HG03103 (cell line): ENCODE data around the gene PBLD.
"Not testable (repeated sequence)": the region's sequence is repeated elsewhere in the genome, so short reads cannot be mapped to it uniquely, and the experiment has no call there.

ENCODE experiments used
- ATAC-seq: cut with Tn5 transposase; IDR thresholded peaks from one replicate; pipeline ENCODE4 v1.9.1; 2021; ENCODE audit warnings: low read depth; ENCODE audit not compliant: unreplicated experiment

The PBLD gene

DNA sequence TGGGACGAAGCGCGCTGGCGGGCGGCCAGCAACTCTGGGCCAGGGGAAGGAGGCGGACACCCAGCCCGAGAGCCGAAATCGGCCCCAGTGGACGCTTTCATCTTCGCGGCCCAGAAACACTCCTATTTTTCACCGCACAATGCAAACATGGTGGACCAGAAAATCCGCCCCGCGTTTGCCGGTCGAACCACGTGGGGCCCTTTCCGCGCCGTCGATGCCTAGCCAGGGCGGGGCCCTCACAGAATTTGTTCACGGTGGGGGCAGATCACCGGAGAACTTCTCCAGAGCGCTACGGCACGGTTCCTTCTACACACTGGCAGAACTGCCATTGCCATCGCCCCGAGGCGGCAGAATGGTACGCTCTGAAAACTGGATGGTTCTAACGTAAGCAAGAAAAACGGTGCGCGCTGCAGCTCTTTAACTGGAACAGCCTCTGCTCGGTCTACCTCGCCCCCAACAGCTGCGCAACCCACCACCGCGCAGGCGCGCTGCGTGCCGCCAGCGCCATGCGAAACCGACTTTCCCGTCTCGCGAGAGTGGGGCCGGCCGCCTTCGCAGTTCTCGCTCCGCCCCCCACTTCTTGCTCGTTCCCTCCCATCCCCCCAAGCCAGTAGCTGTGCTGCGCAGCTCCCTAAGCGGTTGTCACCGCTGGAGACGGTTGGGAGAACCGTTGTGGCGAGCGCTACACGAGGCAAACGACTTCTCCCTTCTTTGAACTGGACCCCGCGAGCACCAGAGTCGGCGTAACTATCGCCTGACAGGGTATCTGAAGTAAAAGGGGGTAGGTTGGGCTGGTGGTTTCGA lies 1.1 kb downstream of the PBLD start, which contains the start of gene HNRNPH3:
TSS of gene HNRNPH3 (plus strand) at position 610 of the 804 bp plus-strand sequence. CDS start 5,158 bp downstream, outside the sequence.
- peak; percentile 74 for ATAC-seq

DNA sequence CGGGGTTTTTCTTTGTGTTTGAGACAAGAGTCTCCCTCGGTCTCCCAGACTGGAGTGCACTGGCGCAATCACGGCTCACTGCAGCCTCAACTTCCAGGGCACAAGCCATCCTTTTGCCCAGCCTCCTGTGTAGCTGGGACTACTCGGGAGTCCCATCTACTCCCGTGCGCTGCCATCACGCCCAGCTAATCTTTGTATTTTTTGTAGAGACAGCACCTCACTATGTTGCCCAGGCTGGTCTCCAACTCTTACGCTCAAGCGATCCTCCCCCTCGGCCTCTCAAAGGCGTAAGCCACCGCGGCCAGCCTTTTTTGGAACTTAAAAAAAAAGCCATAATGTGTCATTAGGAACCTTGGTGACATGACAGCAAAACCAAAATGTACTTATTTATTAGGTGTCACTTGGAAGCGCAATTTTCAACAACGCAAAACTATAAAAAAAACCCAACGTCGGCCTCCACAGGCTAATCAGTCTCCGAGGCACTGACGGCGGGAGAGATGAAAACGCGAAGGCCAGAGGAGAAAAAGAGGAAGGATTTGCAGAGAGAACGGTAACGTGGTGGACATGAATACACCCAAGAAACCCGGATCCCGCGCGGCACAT lies 1.8 kb downstream of the PBLD start:
- ATAC-seq: no peak

DNA sequence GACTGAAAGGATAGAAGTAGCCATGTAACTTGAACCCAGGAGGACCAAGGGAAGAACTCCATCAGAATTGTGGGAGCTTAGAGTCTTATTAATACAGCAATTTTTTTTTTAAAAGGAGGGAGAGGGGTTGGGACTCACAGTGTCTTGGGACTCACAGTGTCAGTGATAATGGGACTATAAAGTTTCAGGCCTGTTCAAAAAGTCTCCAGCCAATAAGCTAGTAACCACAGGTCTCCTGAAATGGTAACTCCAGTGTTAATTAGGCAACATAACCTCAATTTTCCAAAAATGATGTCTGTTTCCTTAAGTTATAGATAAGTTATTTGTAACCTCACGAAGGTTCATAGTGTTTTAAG lies 3.2 kb downstream of the PBLD start:
- no peak for ATAC-seq

GRCh38 chr10:68327889-68328786 lies 4.6 kb downstream of the PBLD start:
- no peak for ATAC-seq

DNA sequence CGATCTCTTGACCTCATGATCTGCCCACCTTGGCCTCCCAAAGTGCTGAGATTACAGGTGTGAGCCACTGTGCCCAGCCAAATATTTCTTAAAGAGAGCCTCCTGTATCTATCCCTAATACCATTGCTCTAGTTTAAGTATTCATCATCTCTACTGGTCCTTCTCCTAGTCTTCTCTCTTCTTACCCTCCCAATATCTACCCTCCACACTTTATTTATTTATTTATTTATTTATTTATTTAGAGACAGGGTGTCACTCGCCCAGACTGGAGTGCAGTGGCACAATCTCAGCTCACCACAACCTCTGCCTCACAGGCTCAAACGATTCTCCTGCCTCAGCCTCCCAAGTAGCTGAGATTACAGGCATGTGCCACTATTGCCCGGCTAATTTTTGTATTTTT lies 8.3 kb downstream of the PBLD start:
- not testable (repeated sequence) for ATAC-seq

DNA sequence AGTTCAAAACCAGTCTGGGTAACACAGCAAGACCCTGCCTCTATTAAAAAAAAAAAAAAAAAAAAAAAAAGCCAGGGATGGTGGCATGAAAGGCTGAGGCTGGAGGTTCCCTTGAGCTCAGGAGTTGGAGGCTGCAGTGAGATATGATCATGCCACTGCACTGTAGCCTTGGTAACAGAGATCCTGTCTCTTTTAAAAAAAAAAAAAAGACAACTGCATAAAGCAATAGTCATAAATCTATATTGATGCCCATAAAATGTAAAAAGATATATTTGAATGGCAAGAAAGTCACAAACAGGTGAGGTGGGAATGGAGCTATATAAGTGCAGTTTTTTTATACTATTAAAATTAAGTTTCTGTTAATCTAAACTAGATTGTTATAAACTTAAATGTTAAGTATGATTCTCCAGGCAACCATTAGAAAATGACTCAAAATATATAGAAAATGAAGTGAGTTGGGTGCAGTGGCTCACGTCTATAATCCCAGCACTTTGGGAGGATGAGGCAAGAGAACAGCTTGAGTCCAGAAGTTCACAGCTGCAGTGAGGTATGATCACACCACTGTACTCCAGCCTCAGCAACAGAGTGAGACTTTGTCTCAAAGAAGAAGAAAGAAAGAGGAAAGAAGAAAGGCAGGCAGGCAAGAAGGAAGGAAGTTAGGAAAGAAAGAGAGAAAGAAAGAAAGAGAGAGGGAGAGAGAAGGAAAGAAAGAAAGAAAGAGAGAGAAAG lies 14.2 kb downstream of the PBLD start:
- no peak for ATAC-seq

DNA sequence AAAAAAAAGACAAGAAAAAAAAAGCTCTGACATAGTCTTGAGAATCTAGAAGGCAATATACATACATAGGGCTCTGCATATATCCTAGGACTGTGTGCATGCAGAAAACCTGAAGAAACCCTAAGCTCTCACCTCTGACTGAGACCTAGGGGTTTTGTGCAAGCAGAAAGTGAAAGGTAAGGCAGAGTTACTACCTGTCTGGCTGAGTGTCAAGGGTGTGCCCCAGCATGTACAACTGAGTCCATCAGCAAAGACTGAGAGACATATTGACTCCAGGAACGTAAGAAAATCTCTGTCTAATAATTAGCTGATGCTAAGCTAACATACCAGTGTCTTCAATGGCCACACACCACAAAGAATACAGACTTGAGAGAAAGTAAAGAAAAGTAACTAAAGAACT lies 17.1 kb downstream of the PBLD start:
- ATAC-seq: no peak

DNA sequence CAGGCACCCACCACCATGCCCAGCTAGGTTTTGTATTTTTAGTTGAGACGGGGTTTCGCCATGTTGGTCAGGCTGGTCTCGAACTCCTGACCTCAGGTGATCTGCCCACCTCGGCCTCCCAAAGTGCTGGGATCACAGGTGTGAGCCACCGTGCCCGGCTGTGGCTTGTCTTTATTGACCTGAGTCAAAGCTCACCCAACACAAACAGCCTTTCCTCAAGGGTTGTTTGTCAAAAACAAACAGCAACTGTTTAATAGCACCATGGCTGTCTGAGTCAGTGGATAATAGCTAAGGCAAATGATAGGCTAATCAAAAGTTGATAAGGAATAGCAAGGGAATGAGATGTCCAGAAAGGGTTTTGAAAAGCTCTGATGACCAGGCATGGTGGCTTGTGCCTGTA lies 17.8 kb downstream of the PBLD start:
- ATAC-seq: not testable (repeated sequence)

DNA sequence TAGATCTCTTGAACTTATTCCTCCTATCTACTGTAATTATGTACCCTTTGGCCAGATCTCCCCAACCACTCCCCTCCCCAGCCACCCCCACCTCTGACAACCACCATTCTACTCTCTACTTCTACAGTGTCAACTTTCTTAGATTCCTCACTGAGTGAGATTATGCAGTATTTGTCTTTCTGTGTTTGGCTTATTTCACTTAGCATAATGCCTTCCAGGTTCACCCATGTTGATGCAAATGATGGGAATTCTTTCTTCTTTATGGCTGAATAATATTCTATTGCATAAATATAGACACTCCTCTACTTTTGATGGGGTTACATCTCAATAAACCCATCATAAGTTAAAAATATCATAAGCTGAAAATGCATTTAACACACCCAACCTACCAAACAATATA lies 22.2 kb downstream of the PBLD start:
- ATAC-seq: no peak

GRCh38 chr10:68305854-68306253 lies 26.9 kb downstream of the PBLD start:
- no peak for ATAC-seq

DNA sequence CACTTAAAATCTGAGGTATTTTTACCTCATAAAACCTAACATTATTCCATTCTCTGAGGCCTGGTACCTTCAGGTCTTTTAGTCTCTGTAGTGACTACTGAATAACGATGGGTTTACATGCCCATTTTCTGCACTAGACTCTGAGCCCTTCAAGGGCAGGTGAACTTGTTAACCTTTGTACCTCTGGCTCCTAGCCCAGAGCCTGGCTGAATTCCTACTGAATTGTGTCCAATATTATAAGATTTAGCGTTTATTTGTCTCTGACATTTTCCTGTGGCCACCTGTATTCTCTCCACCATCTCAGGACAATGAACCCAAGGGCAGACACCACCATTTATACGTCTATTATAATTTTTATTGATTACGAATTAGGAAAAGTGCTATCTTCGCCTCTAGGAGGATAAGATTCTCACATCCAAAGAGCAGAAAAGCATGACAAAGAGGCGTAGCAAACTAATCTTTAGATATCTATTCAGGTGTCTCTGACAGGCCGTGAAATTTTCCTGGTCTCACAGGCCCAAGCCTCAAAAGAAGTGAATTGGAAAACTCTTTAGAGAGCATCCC lies 28.8 kb downstream of the PBLD start:
- ATAC-seq: no peak

- no peak for ATAC-seq
These were observed 29.9 kb downstream of the PBLD start for GRCh38 chr10:68302871-68303270.

DNA sequence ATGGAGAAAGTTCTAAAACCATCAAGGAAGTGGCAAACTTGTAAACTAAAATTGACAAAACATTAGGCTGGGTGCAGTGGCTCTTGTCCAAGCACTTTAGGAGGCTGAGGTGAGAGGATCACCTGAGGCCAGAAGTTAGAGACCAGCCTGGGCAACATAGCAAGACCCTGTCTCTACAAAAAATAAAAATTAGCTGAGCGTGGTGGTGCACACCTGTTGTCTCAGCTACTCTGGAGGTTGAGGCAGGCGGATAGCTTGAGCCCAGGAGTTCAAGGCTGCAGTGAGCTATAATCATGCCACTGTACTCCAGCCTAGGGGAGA lies 30.3 kb downstream of the PBLD start:
- no peak for ATAC-seq

DNA sequence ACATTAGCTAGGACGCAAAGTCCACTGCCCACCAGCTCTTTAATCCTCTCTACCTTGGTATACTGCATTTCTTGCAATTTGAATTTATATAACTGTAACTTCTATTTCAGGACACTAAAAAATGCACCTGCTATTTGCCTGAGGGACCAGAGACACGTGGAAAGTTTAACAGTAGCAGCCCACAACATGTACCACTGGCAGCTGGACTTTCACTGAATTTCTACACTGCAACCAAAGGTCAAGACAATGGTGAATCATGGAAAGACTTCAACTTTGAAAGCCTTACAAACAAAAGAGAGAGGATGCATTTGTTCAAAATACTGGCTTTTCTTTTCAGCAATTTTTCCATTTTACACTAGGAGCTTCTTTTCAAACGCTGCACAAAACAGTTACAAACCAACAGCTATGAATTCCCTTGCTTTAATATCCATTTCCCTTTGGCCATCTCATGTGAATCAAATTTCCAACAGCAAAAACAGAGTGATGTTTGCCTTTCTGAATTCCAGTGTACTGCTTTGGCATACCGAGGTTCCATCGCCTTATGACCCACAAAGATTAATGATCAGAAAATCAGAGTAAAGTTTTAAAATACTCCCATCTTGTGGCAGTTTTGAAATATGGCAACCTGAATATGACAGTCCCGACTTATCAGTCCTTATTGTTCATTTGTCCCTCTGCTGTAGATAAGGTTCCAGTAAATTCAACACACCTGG lies 30.8 kb downstream of the PBLD start:
- peak; percentile 64 for ATAC-seq

DNA sequence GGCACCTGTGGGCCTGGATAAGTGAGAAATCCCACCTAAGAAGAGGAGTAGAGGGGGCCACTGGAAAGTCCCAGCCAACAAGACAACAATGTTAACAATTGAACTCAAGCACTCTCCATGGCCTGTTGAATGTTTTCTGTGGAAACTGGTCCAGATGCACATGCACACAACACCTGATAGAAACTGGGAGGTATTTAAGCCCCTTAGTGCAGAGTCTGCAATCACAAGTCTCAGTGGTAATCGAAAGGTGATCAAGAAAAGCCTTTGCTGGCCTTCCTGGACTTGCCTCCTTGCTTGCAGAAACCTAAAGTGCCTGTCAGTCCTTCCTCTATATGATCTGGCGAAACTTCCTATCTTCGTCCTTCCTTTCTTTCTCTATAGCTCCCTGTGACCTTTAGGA lies 31.4 kb downstream of the PBLD start:
- ATAC-seq: no peak

DNA sequence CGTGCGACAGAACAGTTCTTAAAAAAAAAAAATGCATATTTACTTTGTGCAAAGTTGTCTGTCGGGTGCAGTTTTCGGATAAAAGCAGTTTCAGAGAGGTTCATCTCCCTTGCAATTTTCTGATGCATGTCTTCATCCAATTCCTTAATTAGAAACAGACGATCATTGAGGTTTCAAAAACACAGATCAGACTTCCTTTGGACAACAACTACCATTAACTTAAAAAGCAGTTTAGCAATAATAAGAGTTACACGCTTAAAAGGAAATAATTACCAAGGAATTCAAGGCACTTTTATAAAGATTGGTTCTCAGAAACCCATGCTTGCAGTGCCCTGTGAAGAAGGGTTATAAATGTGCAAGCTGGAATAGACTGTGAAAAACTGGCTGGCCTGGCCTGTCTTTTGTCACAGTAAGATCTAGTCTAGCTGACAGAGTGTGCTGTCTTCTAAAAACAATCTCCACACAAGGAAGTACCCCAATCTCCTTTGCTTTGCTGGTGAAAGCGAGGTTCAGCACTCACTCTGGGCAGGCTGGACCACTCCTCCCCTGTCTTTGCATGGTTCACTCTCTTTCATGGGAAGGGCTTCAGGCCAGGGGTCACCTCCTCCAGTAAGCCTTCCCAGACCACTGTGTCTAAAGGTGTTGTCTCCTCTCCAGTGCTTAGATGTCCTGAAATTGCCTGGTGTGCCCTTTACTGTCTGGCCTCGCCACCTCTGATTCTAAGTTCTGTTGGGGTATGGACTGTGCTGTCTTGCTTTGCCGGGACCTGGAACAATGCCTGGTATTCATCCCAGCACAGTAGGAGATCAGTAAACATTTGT lies 35.7 kb downstream of the PBLD start:
- ATAC-seq: no peak

DNA sequence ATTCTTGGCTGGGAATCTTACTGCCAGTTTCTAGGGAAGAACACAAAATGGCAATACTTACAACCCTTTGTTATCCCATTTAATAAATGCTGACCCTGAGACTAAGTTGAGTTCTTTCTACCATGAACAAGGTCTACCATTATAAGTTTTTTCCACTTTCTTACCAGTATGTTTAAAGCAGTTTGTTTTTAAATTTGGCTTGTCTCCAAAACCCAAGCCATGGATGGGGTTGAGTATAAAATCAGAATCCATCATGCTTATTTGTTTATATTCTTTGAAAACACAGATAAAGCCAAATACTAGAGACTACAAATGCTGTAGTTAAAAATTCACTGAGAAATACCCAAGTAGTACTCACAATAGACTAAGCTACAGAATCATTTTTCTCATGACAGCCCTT lies 42.0 kb downstream of the PBLD start:
- ATAC-seq: no peak

GRCh38 chr10:68288717-68289116 lies 44.0 kb downstream of the PBLD start:
- no peak for ATAC-seq
